ENCODE results near the gene TPCN2. TPM values are rescaled to one million over a fixed set of nuclear protein-coding genes. Genes with fewer than 3 reads are reported as not detected.
"Not testable (repeated sequence)": the region's sequence is repeated elsewhere in the genome, so short reads cannot be mapped to it uniquely, and the experiment has no call there.

Gene TPCN2
- total RNA-seq, 1 donor from 2014 or later, result 36.2 TPM

GRCh38 chr11:69064394-69064957, 15.7 kb downstream of the TPCN2 start:
- ATAC-seq (no peak), DNase-seq (ENCODE audit: low spot score) (no peak)
- intact Hi-C loops (cut with DNase I), result no loop called here

- no peak for DNase-seq (ENCODE audit: low spot score)
- no peak for ATAC-seq
- intact Hi-C loops (cut with DNase I), result no loop called here
These were observed 16.5 kb downstream of the TPCN2 start for GRCh38 chr11:69065147-69065710.

GRCh38 chr11:69066122-69067112, 17.7 kb downstream of the TPCN2 start:
- DNase-seq (ENCODE audit: low spot score), result no peak
- ATAC-seq, result peak; percentile 15
- intact Hi-C loops (cut with DNase I), result no loop called here

GRCh38 chr11:69067200-69067599, 18.5 kb downstream of the TPCN2 start:
- no peak for DNase-seq (ENCODE audit: low spot score)
- intact Hi-C loops (cut with DNase I), result no loop called here
- no peak for ATAC-seq

GRCh38 chr11:69071086-69071800, 22.5 kb downstream of the TPCN2 start:
- ATAC-seq (no peak), DNase-seq (ENCODE audit: low spot score) (no peak)
- intact Hi-C loops (cut with DNase I), result no loop called here

GRCh38 chr11:69071956-69072355, 23.2 kb downstream of the TPCN2 start:
- DNase-seq (ENCODE audit: low spot score) (no peak), ATAC-seq (no peak)
- intact Hi-C loops (cut with DNase I), result no loop called here

GRCh38 chr11:69073469-69073868, 24.7 kb downstream of the TPCN2 start:
- ATAC-seq, result no peak
- DNase-seq (ENCODE audit: low spot score), result no peak
- intact Hi-C loops (cut with DNase I), result no loop called here

- intact Hi-C loops (cut with DNase I), result no loop called here
- DNase-seq (ENCODE audit: low spot score), result no peak
- ATAC-seq, result peak; percentile 72
These were observed 25.8 kb downstream of the TPCN2 start for GRCh38 chr11:69074375-69075140.

GRCh38 chr11:69075421-69076128, 26.8 kb downstream of the TPCN2 start:
- DNase-seq (ENCODE audit: low spot score) (peak; percentile 95), ATAC-seq (peak; percentile 96)
- intact Hi-C loops (cut with DNase I), result no loop called here

- DNase-seq (ENCODE audit: low spot score), result no peak
- peak; percentile 46 for ATAC-seq
- intact Hi-C loops (cut with DNase I), result no loop called here
These were observed 27.5 kb downstream of the TPCN2 start for GRCh38 chr11:69076129-69076791.

GRCh38 chr11:69076977-69077376, 28.2 kb downstream of the TPCN2 start:
- ATAC-seq; intact Hi-C loops (cut with DNase I); DNase-seq (ENCODE audit: low spot score): not testable (repeated sequence)

- no peak for DNase-seq (ENCODE audit: low spot score)
- intact Hi-C loops (cut with DNase I), result no loop called here
- ATAC-seq, result no peak
These were observed 29.8 kb downstream of the TPCN2 start for GRCh38 chr11:69078508-69078907.

- no peak for DNase-seq (ENCODE audit: low spot score)
- ATAC-seq, result no peak
- intact Hi-C loops (cut with DNase I), result no loop called here
These were observed 30.3 kb downstream of the TPCN2 start for GRCh38 chr11:69078930-69079605.

- ATAC-seq (no peak), DNase-seq (ENCODE audit: low spot score) (no peak)
- intact Hi-C loops (cut with DNase I), result loop anchor here (10.0 kb wide), 1 partner anchor 175 kb away; the partner anchor contains the start of genes IGHMBP2 and MRPL21
These were observed 31.0 kb downstream of the TPCN2 start for GRCh38 chr11:69079661-69080256.

GRCh38 chr11:69080257-69080995, 31.7 kb downstream of the TPCN2 start:
- ATAC-seq (no peak), DNase-seq (ENCODE audit: low spot score) (no peak)
- intact Hi-C loops (cut with DNase I), result loop anchor here (10.0 kb wide), 1 partner anchor 176 kb away; the partner anchor contains the start of genes IGHMBP2 and MRPL21

- intact Hi-C loops (cut with DNase I), result loop anchor here (10.0 kb wide), 1 partner anchor 176 kb away; the partner anchor contains the start of genes IGHMBP2 and MRPL21
- ATAC-seq (no peak), DNase-seq (ENCODE audit: low spot score) (no peak)
These were observed 32.4 kb downstream of the TPCN2 start for GRCh38 chr11:69081180-69081579.

All from sciatic nerve (tissue), 2 donors.